ENCODE results near the gene TPGS1.
A peak's percentile ranks its signal among the peaks of the same experiment; 100 is the strongest.

The TPGS1 gene

GRCh38 chr19:531009-531752, 23.9 kb downstream of the TPGS1 start:
- peak overlapping the region; percentile 71 for H3K14ac ChIP-seq (ENCODE audit: low read length)
- peaks cover 37% of the 10 kb centered on the region for H3K79me1 ChIP-seq (ENCODE audit: low read depth, low read length)
- no peak overlapping the region for H3K4ac ChIP-seq (ENCODE audit: low read length)
- H3K4me1 ChIP-seq (ENCODE audit: control insufficient read depth in 2 of 2, insufficient read depth in 1 of 2, low read depth in 1 of 2, low read length in 2 of 2), result peaks cover 11 to 12% of the 10 kb centered on the region in 2 donors
- H4K8ac ChIP-seq (ENCODE audit: low read depth, low read length), result no peak overlapping the region
- H3K4me3 ChIP-seq (ENCODE audit: low read length in 2 of 2), result peak overlapping the region; percentile 97
- peak overlapping the region; percentile 99 for H2BK12ac ChIP-seq (ENCODE audit: low read length)
- peak overlapping the region; percentile 100 for H3K18ac ChIP-seq (ENCODE audit: low read length)
- H2AK5ac ChIP-seq (ENCODE audit: low read depth, low read length), result peak overlapping the region; percentile 95
- peak; percentile 89 for DNase-seq (ENCODE audit: low spot score)
- H2BK5ac ChIP-seq (ENCODE audit: low read length), result peak overlapping the region; percentile 99
- H4K91ac ChIP-seq (ENCODE audit: low read depth, low read length, poor library complexity), result peak overlapping the region; percentile 72
- peak overlapping the region; percentile 97 for H3K27ac ChIP-seq (replicated peaks; ENCODE audit: low read length)
- H3K9me3 ChIP-seq (replicated peaks in 1 of 2; ENCODE audit: control insufficient read depth in 2 of 2, insufficient read depth in 1 of 2, low read depth in 1 of 2, low read length in 2 of 2), result no peaks in the 10 kb centered on the region
- H2BK120ac ChIP-seq (ENCODE audit: low read depth, low read length), result peak overlapping the region; percentile 91
- H3K23ac ChIP-seq (ENCODE audit: low read depth, low read length, poor library complexity), result peak overlapping the region; percentile 99
- H2AFZ ChIP-seq (ENCODE audit: low read length), result peak overlapping the region; percentile 97
- H3K4me2 ChIP-seq (ENCODE audit: insufficient read depth, low read length, poor library complexity, severe bottlenecking), result peak overlapping the region; percentile 86
- H3K27me3 ChIP-seq (ENCODE audit: control insufficient read depth in 3 of 3, insufficient read depth in 3 of 3, low read depth in 1 of 3, low read length in 3 of 3), result no peaks in the 10 kb centered on the region
- H3K9ac ChIP-seq (ENCODE audit: low read depth, low read length, poor library complexity), result peak overlapping the region; percentile 97
- H3K36me3 ChIP-seq (replicated peaks in 1 of 2; ENCODE audit: control insufficient read depth in 2 of 2, insufficient read depth in 2 of 2, low read length in 2 of 2), result peaks cover 12 to 26% of the 10 kb centered on the region in 2 donors
- no peak overlapping the region for H2BK15ac ChIP-seq (ENCODE audit: low read length)
- WGBS, 2 donors (ENCODE audit: extremely low coverage in 2 of 2, insufficient read length in 2 of 2, insufficient replicate concordance in 1 of 2), result no CpG with 5 or more reads among the region's 103 CpGs

GRCh38 chr19:531753-532560, 24.7 kb downstream of the TPGS1 start, which contains the start of gene CDC34:
CDC34 (plus strand) TSS chr19:531760; CDS start chr19:531932, 172 bp downstream.
- WGBS, 2 donors (ENCODE audit: extremely low coverage in 2 of 2, insufficient read length in 2 of 2, insufficient replicate concordance in 1 of 2), result no CpG with 5 or more reads among the region's 84 CpGs
- peaks cover 11 to 12% of the 10 kb centered on the region in 2 donors for H3K4me1 ChIP-seq (ENCODE audit: control insufficient read depth in 2 of 2, insufficient read depth in 1 of 2, low read depth in 1 of 2, low read length in 2 of 2)
- no peaks in the 10 kb centered on the region for H3K9me3 ChIP-seq (replicated peaks in 1 of 2; ENCODE audit: control insufficient read depth in 2 of 2, insufficient read depth in 1 of 2, low read depth in 1 of 2, low read length in 2 of 2)
- H3K36me3 ChIP-seq (replicated peaks in 1 of 2; ENCODE audit: control insufficient read depth in 2 of 2, insufficient read depth in 2 of 2, low read length in 2 of 2), result peaks cover 20 to 34% of the 10 kb centered on the region in 2 donors
- peak within 1 kb of the TSS; percentile 65 for H4K8ac ChIP-seq (ENCODE audit: low read depth, low read length)
- H3K14ac ChIP-seq (ENCODE audit: low read length), result peak within 1 kb of the TSS; percentile 71
- H4K91ac ChIP-seq (ENCODE audit: low read depth, low read length, poor library complexity), result peak within 1 kb of the TSS; percentile 72
- H2BK120ac ChIP-seq (ENCODE audit: low read depth, low read length), result peak within 1 kb of the TSS; percentile 91
- H3K4me2 ChIP-seq (ENCODE audit: insufficient read depth, low read length, poor library complexity, severe bottlenecking), result peak within 1 kb of the TSS; percentile 98
- peak within 1 kb of the TSS; percentile 89 for H2BK15ac ChIP-seq (ENCODE audit: low read length)
- H2BK5ac ChIP-seq (ENCODE audit: low read length), result peak within 1 kb of the TSS; percentile 99
- H3K27me3 ChIP-seq (ENCODE audit: control insufficient read depth in 3 of 3, insufficient read depth in 3 of 3, low read depth in 1 of 3, low read length in 3 of 3), result no peaks in the 10 kb centered on the region
- peak within 1 kb of the TSS; percentile 97 for H2AFZ ChIP-seq (ENCODE audit: low read length)
- no peak for DNase-seq (ENCODE audit: low spot score)
- peak within 1 kb of the TSS; percentile 97 for H3K9ac ChIP-seq (ENCODE audit: low read depth, low read length, poor library complexity)
- H3K23ac ChIP-seq (ENCODE audit: low read depth, low read length, poor library complexity), result peak within 1 kb of the TSS; percentile 99
- peak within 1 kb of the TSS; percentile 23 for H3K4ac ChIP-seq (ENCODE audit: low read length)
- H3K18ac ChIP-seq (ENCODE audit: low read length), result peak within 1 kb of the TSS; percentile 100
- peak within 1 kb of the TSS; percentile 97 for H3K4me3 ChIP-seq (ENCODE audit: low read length in 2 of 2)
- H3K27ac ChIP-seq (replicated peaks; ENCODE audit: low read length), result peak within 1 kb of the TSS; percentile 97
- H2BK12ac ChIP-seq (ENCODE audit: low read length), result peak within 1 kb of the TSS; percentile 99
- H3K79me1 ChIP-seq (ENCODE audit: low read depth, low read length), result peaks cover 43% of the 10 kb centered on the region
- peak within 1 kb of the TSS; percentile 99 for H2AK5ac ChIP-seq (ENCODE audit: low read depth, low read length)

GRCh38 chr19:532561-533363, 25.5 kb downstream of the TPGS1 start:
- peak overlapping the region; percentile 63 for H3K14ac ChIP-seq (ENCODE audit: low read length)
- peak overlapping the region; percentile 97 for H3K18ac ChIP-seq (ENCODE audit: low read length)
- H2AFZ ChIP-seq (ENCODE audit: low read length), result peak overlapping the region; percentile 43
- H3K9ac ChIP-seq (ENCODE audit: low read depth, low read length, poor library complexity), result peak overlapping the region; percentile 97
- H2BK5ac ChIP-seq (ENCODE audit: low read length), result peak overlapping the region; percentile 96
- peak overlapping the region; percentile 97 for H3K4me3 ChIP-seq (ENCODE audit: low read length in 2 of 2)
- peak overlapping the region; percentile 98 for H3K4me2 ChIP-seq (ENCODE audit: insufficient read depth, low read length, poor library complexity, severe bottlenecking)
- no peak overlapping the region for H3K4ac ChIP-seq (ENCODE audit: low read length)
- peak overlapping the region; percentile 65 for H4K8ac ChIP-seq (ENCODE audit: low read depth, low read length)
- no peak overlapping the region for H4K91ac ChIP-seq (ENCODE audit: low read depth, low read length, poor library complexity)
- no peak overlapping the region for H2BK12ac ChIP-seq (ENCODE audit: low read length)
- peaks cover 11 to 12% of the 10 kb centered on the region in 2 donors for H3K4me1 ChIP-seq (ENCODE audit: control insufficient read depth in 2 of 2, insufficient read depth in 1 of 2, low read depth in 1 of 2, low read length in 2 of 2)
- no CpG with 5 or more reads among the region's 47 CpGs for WGBS, 2 donors (ENCODE audit: extremely low coverage in 2 of 2, insufficient read length in 2 of 2, insufficient replicate concordance in 1 of 2)
- peaks cover 22 to 39% of the 10 kb centered on the region in 2 donors for H3K36me3 ChIP-seq (replicated peaks in 1 of 2; ENCODE audit: control insufficient read depth in 2 of 2, insufficient read depth in 2 of 2, low read length in 2 of 2)
- H3K23ac ChIP-seq (ENCODE audit: low read depth, low read length, poor library complexity), result peak overlapping the region; percentile 99
- H3K79me1 ChIP-seq (ENCODE audit: low read depth, low read length), result peaks cover 45% of the 10 kb centered on the region
- H2BK120ac ChIP-seq (ENCODE audit: low read depth, low read length), result no peak overlapping the region
- H2AK5ac ChIP-seq (ENCODE audit: low read depth, low read length), result peak overlapping the region; percentile 99
- no peak for DNase-seq (ENCODE audit: low spot score)
- peak overlapping the region; percentile 72 for H3K27ac ChIP-seq (replicated peaks; ENCODE audit: low read length)
- no peaks in the 10 kb centered on the region for H3K9me3 ChIP-seq (replicated peaks in 1 of 2; ENCODE audit: control insufficient read depth in 2 of 2, insufficient read depth in 1 of 2, low read depth in 1 of 2, low read length in 2 of 2)
- peak overlapping the region; percentile 89 for H2BK15ac ChIP-seq (ENCODE audit: low read length)
- no peaks in the 10 kb centered on the region for H3K27me3 ChIP-seq (ENCODE audit: control insufficient read depth in 3 of 3, insufficient read depth in 3 of 3, low read depth in 1 of 3, low read length in 3 of 3)

All from neuronal stem cell (in vitro differentiated cells).